NT2/D1 (cell line): ENCODE results near the gene BICRAL.

Source experiments
- SUZ12 ChIP-seq: IDR thresholded peaks from 2 replicates; pipeline ENCODE4 v1.6.1; 2011; ENCODE audit not compliant: insufficient read length, insufficient read depth; ENCODE audit errors: extremely low read depth
- YY1 ChIP-seq: IDR thresholded peaks from 2 replicates; pipeline ENCODE4 v1.6.1; 2011; ENCODE audit not compliant: insufficient read length, insufficient read depth

DNA sequence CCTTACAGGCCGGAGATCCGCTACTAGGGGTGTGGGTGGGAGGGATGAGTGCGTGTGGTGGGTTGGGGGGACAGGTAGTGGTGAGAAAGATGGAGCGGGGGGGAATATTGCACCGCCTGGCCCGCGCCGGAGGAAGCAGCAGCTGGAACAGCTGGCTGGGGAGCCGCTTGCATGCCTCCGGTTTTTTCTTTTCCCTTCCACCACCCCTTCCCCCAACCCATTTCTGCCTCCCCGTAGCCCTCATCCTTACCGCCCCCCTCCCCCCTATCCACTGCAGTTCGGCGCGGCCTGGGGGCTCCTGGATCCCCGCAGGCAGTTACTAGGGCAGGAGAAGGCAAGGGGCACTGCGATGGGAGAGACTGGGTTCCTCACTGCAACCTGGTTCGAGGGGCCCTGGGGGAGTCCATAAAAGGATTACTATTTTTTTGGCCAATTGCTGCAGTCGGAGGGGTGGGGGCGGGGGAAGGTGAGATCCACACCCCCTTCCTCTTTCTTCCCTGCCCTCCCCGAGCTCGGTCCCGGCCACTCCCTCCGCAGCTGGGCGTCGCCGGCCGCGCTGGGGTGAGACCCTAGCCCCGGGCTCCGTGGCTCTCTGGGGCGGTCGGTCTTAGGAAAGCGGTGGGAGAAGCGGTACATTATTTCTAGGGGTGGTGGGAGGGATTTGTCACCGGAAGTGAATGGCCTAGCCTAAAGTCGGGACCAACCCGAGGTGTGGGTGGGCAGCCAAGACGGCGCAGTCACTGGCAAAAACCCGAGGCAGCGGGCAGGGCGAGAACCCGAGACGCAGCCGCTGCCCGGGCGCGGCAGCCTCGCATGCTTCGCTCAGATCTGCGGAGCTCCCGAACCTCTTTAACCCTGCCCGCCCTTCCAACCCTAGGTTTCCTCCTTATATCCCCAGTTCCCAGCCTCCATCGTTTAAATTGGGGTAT, 35.1 kb upstream of the BICRAL start:
- TF ChIP-seq SUZ12: no peak
- TF ChIP-seq YY1: no peak
